Frontal cortex (tissue), 4 donors: ENCODE data around the gene ZNF212. TPM values are rescaled to one million over a fixed set of nuclear protein-coding genes. Genes with fewer than 3 reads are reported as not detected.
"Not testable (repeated sequence)": the region's sequence is repeated elsewhere in the genome, so short reads cannot be mapped to it uniquely, and the experiment has no call there.

Experiments used
- DNase-seq, 2 donors: peaks; one replicate each; pipeline ENCODE4 v3.0.0; 2012; ENCODE audit warnings: low spot score in 2 of 2
- FAIRE-seq: peaks from 2 replicates; lab custom pipeline; 2012; peaks lifted over from hg19 to GRCh38; lab: Jason Lieb, UNC
- total RNA-seq: library from RNA; depleted of rRNA; stranded (reverse); fragments of >200 nt; gene quantifications from one replicate; pipeline ENCODE4 v1.2.3, GENCODE V29; 2014
- donor health status: control.
- donor health status: control.
- donor health status: control.

Gene ZNF212
- total RNA-seq, 1 donor from 2014 or later = 6.1 TPM

DNA sequence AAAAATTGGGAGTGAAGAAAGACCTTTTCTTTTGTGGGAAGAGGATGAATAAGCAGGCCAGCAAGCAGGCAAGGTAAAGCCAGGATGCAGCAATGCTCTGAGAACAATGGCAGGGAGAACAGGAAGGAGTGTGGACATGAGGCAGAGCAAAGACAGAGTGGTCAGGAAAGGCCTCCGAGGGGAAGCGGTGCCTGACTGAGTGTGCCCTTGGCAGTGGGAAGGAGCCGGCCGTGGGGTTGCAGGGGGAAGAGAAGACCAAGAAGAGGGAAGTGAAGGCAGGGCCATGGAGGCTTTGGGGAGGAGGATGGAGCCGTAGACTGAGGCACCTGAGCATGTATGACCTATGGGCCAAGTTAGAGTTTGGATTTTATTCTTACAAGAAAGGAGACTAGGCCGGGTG is 21.9 kb upstream of the ZNF212 start:
- DNase-seq (no peak), FAIRE-seq (no peak)

DNA sequence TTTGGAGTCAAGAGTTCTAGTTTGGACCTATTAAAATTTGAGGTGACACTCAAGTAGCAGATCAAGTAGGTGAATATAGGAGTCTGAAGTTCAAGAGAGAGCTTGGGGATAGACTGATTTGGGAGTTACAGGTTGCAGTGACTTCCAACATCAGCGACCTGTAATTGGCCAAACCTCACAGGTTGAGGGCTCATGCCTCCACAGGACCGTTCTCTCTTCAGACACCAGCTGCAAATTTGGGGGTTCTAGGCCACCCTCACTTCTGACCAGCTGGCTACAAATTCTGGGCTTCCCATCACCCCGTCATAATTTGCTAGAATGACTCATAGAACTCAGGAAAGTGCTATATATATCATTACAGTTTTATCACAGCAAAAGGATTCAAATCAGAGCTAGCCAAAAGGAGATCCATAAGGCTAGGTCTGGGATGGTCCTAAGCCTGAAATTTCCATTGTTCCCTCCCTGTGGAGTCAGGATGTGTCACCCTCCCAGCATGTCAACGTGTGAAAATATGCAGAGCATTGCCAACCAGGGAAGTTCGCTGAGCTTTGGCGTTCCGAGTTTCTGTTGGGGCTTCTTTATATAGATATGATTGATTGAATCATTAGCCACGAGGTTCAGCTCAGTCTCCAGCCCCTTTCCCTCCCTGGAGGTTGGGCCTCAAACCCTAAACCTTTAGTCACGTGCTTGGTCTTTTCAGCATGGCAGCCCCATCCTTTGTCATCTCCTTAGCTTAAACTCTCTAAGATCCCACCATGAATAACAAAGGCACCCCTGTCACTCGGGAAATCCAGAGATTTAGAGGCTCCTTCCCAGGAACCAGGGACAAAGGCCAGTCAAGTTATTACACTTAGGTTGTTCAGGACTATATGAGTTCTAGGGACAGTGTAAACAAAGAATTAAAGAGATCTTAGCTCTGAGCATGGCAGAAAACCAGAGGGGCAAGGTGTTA is 20.7 kb upstream of the ZNF212 start:
- FAIRE-seq (no peak), DNase-seq (peak in 1 of 2 donors; percentile 51)

DNA sequence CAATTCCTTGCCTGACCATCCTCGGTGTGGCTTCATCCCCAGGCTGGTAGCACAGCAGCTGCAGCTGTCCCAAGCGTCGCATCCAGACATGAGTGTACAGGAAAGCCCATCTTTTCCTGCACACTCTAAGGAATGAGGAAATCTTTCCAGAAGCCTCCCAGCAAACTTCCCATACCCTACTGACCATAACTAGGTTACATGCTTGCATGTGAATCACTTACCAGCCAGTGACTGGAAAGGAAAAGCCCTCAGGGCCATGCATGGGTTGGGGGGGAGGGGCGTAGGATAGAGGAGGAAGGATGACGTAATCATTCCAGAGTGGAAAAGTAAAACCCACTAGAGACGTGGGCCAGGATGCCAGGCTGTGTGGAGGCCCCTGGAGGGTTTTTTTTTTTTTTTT is 18.9 kb upstream of the ZNF212 start:
- no peak for FAIRE-seq
- no peak for DNase-seq

DNA sequence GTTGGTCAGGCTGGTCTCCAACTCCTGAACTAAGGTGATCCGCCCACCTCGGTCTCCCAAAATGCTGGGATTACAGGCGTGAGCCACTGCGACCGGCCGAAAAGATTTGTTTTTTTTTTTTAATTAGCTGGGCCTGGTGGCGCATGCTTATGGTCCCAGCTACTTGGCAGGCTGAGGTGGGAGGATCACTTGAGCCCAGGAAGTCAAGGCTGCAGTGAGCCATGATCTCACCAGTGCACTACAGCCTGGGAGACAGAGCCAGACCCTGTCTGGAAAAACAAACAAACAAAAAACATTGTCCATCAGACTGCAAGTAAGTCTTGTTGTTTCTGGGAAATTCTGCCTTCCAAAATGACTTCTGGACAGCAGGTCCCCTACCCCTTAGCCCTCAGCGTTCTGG is 16.3 kb upstream of the ZNF212 start:
- DNase-seq (no peak), FAIRE-seq (no peak)

DNA sequence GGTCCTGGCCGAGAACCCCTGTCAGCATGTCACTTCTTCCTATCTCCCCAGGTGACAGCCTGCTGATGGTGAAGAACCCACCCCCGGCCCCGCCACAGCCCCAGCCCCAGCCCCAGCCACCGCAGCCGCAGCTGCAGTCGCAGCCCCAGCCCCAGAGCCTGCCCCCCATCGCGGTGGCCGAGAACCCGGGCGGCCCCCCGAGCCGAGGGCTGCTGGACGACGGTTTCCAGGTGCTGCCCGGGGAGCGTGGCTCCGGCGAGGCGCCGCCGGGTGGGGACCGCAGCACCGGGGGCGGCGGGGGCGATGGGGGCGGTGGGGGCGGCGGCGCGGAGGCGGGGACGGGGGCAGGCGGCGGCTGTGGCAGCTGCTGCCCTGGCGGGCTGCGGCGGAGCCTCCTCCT is 15.7 kb upstream of the ZNF212 start:
- FAIRE-seq (no peak), DNase-seq (no peak)

DNA sequence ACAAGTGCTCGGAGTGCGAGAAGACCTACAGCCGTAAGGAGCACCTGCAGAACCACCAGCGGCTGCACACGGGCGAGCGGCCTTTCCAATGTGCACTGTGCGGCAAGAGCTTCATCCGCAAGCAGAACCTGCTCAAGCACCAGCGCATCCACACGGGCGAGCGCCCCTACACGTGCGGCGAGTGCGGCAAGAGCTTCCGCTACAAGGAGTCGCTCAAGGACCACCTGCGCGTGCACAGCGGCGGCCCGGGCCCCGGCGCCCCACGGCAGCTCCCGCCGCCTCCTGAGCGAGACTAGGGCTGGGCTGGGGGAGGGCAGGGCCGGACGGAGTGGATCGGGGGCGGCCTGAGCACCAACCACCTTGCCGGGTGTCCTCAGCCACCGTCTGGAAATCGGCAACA is 15.1 kb upstream of the ZNF212 start:
- FAIRE-seq = no peak
- no peak for DNase-seq

DNA sequence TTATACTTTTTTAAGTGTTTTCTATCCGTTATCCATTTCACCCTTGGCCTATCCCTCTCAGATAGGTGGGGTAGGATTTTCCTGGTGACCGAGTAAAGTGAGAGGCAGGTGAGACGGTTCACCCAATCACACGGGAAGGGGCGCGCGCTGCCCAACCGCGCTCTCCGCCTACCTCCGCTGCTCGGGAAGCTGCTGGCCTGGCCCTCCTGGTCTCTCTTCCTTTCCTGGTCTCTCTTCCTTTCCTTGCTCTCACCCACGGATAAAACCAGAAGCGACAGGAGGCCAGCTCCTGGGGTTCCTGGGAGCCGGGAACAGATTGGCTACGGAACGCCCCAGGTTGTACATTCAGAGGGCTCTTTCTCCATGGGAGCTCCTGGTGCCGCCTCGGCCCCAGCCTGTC is 14.3 kb upstream of the ZNF212 start:
- no peak for FAIRE-seq
- no peak for DNase-seq

DNA sequence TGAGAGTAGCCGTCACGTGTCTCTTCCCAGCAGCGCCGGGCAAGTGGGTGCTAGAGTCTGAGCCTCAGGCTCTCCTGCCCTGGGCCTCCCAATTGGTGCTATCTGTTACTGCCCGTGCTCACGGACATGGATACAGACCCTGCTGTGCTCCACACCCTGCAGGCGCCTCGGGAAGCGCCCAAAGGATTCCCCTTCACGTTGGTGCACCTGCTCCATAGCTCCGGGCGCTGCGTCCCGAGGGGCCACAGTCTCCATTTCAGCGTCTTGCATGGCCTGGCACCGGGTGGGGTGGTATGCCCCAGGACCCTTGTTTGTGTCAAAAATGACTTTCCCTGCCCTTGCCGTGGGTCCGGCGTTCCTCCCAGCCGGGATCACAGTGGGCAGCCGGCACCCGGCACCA is 13.8 kb upstream of the ZNF212 start:
- DNase-seq (no peak), FAIRE-seq (no peak)

DNA sequence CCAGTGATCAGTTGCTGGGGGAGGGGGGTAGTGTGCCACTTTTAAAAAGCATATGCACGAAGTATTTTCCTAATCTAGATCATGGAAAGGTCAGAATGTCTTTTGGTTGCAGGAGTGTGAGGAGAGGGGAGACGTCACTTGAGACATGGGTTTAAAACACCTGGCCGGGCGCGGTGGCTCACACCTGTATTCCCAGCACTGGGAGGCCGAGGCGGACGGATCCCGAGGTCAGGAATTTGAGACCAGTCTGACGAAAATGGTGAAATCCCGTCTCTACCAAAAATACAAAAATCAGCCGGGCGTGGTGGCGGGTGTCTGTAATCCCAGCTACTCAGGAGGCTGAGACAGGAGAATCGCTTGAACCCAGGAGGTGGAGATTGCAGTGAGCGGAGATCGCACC is 13.1 kb upstream of the ZNF212 start:
- not testable (repeated sequence) for FAIRE-seq, DNase-seq

DNA sequence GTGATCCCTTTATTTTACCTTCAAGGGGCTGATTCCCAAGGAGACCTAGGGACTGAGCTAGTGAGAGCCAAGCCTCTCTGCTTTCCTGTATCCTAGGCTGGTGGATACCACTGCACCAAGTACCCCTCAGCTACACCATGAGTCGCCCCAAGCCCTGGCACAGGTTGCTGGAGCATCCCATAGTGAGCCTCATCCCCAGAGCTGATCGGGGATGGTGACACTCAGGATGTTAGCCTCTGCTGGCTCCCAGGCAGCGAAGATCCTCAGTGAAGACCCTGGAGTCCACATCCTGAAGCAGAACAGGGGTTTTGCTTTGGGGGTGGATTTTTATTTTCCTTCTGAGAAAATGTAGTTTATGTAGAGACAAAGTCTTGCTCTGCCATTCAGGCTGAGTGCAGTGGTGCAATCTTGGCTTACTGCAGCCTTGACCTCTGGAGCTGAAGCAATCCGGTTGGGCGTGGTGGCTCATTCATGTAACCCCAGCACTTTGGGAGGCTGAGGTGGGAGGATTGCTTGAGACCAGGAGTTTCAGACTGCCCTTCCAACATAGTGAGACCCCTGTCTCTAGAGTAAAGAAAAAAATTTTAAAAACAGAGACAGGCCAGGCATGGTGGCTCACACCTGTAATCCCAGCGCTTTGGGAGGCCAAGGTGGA is 12.5 kb upstream of the ZNF212 start:
- FAIRE-seq = no peak
- DNase-seq = no peak

DNA sequence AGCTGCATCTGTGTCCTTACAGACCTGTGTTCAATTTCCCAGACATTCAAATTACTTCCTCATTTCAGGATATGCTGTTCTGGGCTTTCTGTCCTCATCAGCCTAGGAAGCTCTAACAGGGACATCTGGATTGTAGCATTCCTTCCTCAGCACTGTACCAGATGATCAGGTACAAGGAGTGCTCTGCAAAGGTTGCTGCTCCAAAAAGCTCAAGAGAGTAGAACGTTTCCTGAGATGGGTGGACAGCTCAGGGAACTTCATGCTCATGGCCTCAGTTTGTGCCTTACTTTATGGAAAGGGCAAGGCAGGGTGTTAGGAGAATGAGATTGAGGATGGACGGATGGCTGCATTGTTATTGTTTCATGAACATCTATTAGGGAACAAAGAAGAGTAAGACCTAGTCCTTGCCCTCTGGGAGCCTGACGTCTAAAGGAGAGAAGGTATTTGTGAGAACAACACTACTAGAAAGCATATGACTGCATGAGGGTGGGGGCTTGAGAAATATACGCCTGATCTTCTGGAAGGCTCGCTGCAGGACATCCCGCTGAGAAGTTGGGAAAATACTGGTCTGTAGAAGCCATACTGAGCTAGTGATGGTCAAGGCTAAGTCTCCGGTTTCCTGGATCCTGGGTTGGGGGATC is 10.5 kb upstream of the ZNF212 start:
- DNase-seq (no peak), FAIRE-seq (no peak)

DNA sequence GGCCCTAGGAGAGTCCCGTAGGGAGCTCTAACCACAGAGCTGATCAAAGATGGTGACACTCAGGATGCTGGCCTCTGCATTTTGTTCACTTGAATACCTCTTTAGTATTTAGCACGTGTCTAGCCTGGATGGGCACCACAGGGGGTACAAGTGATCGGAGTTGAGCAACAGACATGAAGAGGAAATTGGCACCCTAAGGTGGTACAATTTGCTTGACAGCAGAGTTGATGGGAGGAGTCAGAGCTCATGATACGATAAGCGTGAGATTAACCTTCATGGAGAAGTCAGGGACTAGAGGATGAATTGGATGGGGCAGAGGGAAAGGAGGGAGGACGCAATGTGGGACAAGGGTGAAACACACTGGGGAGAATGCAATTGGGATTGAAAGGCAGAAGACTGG is 9.9 kb upstream of the ZNF212 start:
- DNase-seq (no peak), FAIRE-seq (no peak)

DNA sequence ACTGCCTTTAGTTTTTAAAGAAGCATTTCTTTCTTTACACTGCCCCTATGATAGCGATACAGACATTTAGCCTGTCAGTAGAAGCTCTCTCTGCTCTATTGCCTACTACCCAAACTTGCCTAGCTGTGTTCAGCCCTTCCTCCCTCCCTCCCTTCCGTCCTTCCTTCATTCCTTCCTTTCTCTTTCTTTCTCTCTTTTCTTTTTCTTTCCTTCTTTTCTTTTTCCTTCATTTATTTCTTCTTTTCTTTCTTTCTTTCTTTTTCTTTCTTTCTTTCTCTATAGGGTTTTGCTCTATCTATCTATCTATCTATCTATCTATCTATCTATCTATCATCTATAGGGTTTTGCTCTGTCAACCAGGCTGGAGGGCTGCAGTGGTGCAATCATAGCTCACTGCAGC is 7.1 kb upstream of the ZNF212 start:
- FAIRE-seq (no peak), DNase-seq (no peak)

DNA sequence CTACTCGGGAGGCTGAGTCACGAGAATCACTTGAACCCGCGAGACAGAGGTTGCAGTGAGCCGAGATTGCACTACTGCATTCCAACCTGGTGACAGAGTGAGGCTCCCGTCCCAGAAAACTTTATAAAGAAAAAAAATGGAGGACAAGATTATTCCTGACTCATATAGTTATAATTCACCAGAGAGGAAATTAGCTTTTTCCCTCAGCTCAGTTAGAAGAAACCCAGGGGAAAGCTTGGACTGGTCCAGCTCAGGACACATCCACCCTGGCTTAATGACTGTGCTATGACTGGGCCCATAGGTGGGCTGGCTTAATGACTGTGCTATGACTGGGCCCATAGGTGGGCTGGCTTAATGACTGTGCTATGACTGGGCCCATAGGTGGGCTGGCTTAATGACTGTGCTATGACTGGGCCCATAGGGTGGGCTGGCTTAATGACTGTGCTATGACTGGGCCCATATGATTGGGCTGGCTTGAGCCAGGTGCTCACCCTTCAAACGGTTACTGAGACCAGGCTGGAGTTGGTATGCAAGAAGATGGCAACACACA is 5.7 kb upstream of the ZNF212 start:
- not testable (repeated sequence) for FAIRE-seq, DNase-seq

DNA sequence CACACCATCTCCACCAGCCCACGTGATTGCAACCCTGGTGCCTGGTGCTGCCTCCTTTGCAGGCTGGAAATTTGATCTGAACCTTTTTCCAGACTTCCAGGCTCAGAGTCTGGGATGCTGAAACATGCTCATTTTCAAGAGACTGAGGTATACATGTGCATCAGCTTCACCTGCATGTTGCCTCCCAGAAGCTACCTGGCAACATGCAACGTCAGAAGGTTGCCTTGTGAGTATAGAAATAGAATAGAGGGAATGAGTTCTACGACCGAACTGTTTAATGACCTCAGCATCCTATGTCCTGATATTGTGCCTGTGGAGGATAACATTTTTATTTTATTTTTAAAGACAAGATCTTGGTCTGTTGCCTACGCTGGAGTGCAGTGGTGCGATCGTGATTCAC is 1.9 kb upstream of the ZNF212 start:
- DNase-seq = no peak
- no peak for FAIRE-seq

DNA sequence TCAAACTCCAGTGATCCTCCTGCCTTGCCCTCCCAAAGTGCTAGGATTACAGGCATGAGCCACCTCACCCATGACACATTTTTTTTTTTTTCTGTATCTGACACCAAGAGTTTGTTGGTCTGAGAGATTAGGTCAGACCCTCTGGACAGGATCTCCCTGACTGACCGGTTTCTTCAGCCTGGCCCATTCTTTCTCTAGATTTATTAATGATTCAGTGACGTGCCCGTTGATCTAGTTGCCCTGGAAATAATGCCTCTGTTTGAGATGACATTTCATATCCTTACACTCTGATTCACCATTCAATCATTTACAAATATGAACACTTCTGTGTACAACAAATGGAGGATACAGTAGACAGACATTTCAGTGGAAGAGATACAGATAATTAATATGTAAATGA is 1.4 kb upstream of the ZNF212 start:
- no peak for FAIRE-seq
- DNase-seq = no peak

DNA sequence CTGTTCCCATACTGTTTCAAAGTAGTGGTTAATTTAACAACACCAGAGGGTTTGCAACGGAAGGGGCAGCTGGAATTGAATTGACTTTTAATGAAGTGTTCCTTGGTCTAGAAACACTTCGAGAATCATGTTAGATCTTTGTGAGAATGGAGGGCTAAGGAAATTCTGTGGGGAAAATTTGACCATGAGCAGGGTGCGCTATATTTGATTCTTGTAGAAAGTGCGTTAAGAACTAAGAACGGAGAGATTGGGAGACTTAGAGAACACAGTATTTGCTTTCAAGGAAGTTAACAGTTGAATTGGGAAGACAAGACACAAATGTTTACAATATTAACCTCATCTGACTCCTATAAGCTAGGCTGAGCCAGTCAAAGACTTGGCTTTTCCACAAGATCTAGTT is 1.2 kb downstream of the ZNF212 start:
- FAIRE-seq (no peak), DNase-seq (no peak)

DNA sequence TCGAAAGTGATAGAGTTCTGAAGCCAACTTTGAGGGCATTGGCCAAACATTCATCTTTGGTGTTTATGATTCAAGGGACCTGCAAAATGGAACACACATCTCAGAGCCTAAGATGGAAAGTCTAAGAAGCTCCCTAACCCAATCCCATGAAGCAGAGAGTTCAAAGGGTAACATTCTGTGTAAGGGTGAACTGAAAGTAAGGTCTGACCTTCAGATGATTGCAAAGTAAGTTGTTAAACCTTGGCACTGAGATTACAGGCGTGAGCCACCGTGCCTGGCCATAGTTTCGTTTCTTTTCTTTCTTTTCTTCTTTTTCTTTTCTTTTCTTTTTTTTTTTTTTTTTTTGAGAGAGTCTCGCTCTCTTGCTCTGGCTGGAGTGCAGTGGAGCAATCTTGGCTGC is 2.2 kb downstream of the ZNF212 start:
- no peak for FAIRE-seq
- DNase-seq = no peak

DNA sequence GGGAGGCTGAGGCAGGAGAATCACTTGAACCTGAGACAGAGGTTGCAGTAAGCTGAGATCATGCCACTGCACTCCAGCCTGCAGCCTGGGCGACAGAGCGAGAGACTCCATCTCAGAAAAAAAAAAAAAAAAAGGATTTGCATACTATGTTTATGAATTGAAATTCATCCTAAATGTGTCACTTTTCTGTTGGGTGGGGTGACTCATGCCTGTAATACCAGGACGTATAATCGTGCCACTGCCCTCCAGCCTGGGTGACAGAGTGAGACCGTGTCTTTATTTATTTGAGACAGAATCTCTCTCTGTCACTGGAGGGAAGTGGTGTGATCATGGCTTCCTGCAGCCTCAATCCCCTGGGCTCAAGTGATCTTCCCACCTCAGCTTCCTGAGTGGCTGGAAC is 5.8 kb downstream of the ZNF212 start:
- no peak for FAIRE-seq
- no peak for DNase-seq

DNA sequence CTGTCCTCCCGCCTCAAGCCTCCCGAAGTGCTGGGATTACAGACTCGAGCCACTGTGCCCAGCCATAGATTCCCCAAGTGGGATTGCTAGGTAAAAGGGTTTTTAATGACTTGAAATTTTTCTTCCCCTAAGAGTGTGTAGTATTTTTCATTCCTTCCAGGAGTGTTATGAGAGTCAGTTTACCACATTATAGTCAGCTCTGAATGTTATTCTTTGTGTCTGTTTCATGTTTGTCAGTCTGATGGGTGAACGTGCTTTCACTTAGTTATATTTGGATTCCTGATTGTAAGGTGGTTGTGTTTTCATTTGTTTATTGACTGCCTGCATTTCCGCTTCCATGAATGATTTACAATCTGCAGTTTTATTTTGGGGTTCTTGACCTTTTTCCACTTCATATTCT is 6.3 kb downstream of the ZNF212 start:
- DNase-seq (no peak), FAIRE-seq (no peak)

DNA sequence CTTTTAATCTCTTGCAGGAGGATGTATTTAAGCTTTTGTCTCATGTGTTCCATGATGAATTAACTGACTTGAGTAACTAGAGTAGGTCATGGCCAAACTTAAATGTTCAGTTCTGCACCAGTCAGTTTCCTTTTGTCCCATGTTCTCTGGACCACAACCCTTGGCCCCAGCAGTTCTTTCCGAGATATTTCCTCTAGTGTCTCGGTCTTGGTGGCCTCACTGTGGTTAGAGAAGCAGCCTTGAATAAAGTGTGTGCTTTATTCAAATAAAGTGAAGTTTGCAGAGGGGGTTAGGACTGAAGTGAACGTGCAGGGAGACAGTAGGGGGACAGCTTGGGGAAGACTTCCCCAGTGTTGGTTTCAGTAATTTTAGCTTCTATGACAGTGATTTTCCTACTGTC is 9.3 kb downstream of the ZNF212 start:
- FAIRE-seq = no peak
- no peak for DNase-seq
